NCI-H524 treated with DMSO at 0.1 percent for 48 hours (cell line): ENCODE measurements around the gene NRGN.

Experiments used
- DNase-seq: peaks from one replicate; lab custom pipeline; 2025; lab: John Stamatoyannopoulos, UW

Gene NRGN

GRCh38 chr11:124739479-124740276 is at the start of gene NRGN:
Gene NRGN (plus strand): TSS chr11:124739942. CDS start chr11:124740085, 143 bp downstream.
- DNase-seq = peak; percentile 79

DNA sequence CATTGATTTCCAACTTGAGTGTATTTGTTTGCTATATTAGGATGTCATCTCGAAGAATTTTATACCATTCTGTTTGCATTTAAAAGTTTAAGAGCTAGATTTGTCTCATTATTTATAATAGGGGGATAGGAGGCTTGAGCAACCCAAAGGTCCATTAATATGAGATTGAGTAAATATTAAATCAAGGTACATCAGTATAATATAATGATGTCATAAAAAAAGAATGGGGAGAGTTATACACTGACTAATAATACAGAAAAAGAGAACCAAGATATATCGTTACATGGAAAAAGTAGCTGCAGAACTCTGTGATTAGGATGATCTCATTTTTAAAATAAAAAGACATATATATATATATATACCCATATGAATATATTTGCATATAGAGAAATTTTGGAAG is 46.6 kb upstream of the NRGN start:
- no peak for DNase-seq

DNA sequence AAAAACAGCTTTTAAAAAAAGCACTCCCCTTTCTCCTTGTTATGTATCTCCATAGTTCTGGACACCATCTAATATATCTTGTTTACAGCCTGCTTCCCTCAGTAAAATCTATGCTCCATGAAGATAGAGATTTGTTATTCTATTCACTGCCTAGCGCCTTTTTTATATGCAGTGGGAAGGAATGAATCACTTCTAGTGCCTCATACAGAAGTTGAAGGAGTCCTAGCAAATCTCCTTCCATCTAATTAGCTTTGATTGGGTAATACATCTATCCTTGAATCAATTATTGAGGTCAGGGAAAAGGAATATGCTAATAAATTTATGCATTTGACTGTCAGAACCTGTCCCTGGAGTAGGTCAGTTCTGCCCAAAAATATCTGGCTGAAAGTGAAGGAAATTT is 40.2 kb upstream of the NRGN start:
- DNase-seq = no peak

- no peak for DNase-seq
Observed at GRCh38 chr11:124700028-124700427, 39.7 kb upstream of the NRGN start.

- DNase-seq = no peak
Observed at GRCh38 chr11:124707829-124708228, 31.9 kb upstream of the NRGN start.

DNA sequence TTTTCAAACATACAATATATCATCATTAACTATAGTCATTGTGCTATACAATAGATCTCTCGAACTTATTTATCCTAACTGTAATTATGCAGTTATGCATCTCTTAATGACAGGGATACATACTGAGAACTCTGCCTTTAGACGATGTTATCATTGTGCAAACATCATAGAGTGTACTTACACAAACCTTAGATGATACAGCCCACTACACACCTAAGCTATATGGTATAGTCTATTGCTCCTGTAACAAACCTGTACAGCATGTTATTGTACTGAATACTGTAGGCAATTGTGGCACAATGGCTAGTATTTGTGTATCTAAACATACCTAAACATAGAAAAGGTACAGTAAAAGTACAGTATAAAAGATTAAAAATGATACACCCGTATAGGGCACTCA is 27.4 kb upstream of the NRGN start:
- DNase-seq = no peak

DNA sequence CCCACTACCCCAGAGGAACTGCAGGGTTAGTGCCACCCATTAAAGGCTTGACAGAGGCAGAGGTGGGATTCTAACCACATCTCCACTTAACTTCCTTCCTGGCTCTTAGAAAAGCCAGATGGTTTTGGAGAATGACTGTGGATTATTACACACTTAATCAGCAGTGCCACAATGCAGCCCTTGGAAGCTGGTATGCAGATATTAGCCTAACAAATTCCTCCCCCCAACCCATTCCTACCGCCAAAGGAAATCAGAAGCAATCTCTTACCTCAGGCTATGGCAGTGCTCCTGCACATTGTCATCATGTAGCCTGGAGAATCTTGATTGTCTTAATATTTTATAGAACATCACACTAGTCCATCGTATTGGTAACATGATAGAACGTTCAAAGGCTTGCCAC is 23.2 kb upstream of the NRGN start:
- DNase-seq = peak; percentile 57

DNA sequence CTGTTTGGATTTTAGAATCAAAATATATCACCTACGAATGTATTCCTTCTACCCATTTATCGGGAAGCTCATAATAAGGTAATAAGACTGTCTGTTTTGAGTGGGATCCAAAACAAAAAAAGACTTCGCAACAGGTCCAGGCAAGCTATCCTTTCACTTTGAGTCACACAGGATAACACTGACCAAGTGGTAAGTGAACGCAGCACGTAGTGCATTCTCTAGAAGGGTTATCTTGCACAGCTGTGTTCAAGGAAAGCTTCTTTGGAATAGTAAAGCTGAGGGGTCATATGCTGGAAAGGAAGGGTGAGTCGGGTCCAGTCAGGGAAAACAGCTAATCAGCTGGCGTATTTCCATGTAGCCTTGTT is 22.3 kb upstream of the NRGN start:
- no peak for DNase-seq

- no peak for DNase-seq
Observed at GRCh38 chr11:124717786-124718651, 21.7 kb upstream of the NRGN start.

DNA sequence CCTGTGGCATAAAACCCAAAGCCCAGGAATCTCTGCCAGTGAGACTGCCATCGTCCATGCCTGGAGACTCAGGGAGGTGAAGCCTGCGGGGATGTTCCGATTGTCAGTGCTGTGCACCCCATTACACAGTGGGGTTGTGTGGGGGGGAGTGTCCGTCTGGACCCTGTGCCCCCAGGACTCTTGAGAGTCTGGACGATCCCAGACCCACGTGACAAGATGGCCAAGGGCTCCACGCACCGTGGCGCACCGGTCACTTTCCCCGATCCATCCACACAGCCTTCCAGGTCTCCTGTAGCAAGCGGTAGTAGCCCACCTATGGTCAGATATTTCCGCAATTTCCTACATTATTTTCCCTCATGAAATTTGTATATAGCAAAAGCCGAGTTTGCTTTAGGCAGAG is 20.9 kb upstream of the NRGN start:
- no peak for DNase-seq

- no peak for DNase-seq
Observed at GRCh38 chr11:124719534-124719933, 20.2 kb upstream of the NRGN start.

GRCh38 chr11:124722176-124722575 is 17.6 kb upstream of the NRGN start:
- no peak for DNase-seq

GRCh38 chr11:124724979-124725718 is 14.6 kb upstream of the NRGN start:
- no peak for DNase-seq

DNA sequence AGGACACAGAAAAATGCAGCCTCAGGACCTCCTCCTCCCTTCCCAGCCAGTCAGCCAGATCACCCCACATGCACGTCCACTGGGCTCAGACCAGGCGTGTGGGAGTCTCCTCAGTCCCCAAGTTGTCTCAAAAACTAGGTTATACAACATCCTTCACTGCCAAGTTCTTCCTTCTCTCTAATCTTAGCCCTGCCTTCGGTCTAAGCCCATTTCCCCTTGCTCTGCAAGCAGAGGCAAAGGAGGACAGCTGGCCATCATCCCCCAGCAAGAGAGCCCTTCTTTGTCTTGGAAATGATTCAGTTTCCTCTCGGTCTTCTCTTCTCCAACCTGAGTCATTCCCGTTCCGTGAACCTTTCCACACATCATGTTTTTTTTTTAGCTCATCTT is 14.0 kb upstream of the NRGN start:
- no peak for DNase-seq

GRCh38 chr11:124727474-124727873 is 12.3 kb upstream of the NRGN start:
- DNase-seq = no peak

DNA sequence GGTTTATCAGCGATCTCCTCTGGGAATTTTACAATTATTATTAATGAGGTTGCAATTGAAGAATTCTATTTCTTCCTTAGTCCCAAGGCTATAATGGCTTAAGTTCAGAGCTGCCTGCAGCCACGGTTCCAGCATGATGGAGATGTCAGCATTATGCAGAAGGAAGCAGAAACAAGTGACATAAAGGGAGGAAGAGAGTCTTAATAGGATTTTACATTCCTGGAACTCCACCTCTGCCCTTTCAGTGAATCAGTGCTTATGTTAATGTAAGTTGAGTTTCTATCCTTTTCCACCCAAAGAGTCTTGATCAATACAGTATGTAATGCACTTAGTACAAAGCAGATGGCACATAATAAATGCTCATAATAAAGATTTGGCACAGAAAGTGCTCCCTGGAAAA is 11.6 kb upstream of the NRGN start:
- DNase-seq = no peak

GRCh38 chr11:124729571-124729970 is 10.2 kb upstream of the NRGN start:
- DNase-seq = no peak

DNA sequence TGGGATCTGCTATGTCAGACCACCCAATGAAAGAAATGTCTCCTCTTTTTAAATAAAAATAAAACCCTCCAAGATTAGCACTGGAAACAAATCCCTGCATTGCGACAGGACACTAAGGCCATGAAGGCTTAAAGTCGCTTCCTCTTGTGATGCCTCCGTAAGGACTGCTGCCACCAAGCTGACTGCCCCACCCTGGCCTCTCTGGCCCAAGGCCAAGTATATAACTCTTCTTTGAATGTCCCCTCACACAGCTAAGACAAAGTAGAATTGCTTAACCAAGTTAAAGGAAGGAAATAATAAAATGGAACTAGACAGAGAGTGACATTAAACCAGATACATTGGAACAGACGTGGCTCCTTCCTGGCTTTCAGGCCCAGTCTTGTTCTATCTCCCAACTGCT is 7.5 kb upstream of the NRGN start:
- no peak for DNase-seq

DNA sequence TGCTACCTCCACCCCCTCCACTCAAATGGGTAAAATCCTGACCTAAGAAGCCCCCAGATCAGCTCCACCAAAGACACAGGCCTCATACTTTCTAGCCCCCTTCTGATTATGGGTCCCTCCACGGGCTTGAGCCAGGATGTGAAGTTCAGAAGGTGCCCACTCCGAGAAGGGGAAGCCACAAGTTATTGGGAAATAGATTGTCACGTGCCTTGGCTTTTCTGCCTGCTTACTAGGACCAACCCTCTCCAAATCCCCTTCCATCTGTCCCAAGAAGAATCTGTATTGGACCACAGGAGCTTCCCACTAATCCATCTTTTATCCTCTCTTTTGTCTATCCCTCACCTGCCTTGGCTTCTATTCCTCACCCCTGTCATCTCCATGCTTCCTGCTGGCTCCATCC is 3.0 kb upstream of the NRGN start:
- DNase-seq = peak; percentile 44

GRCh38 chr11:124737638-124738305 is 2.0 kb upstream of the NRGN start:
- no peak for DNase-seq

GRCh38 chr11:124738713-124739478 is 846 bp upstream of the NRGN start:
- DNase-seq = no peak
